Caki2 (cell line): Measurements from ENCODE around the gene SDK1. TPM values are rescaled to one million over a fixed set of nuclear protein-coding genes. Genes with fewer than 3 reads are reported as not detected.
"Not testable (repeated sequence)": the region's sequence is repeated elsewhere in the genome, so short reads cannot be mapped to it uniquely, and the experiment has no call there.

Source experiments
- DNase-seq: peaks from one replicate; pipeline ENCODE4 v3.0.0-alpha.2; 2015; ENCODE audit warnings: low read depth
- in situ Hi-C: cut with HindIII; loops from 2 replicates; pipeline ENCODE4 v1.10.0; 2016; ENCODE audit warnings: low sequenced_read_pairs, low pct_unique_long_range_greater_than_20kb, mixed read lengths
- total RNA-seq: library from RNA; depleted of rRNA; stranded (reverse); fragments of >200 nt; shearing (Covaris generic); gene quantifications from 2 replicates; pipeline ENCODE4 v1.2.3, GENCODE V29; 2014; ENCODE audit warnings: low replicate concordance

Gene SDK1
- total RNA-seq, 1 experiment from 2014 or later: 9.1 TPM

GRCh38 chr7:4233621-4234497, 932.8 kb downstream of the SDK1 start:
- in situ Hi-C loops: no loop called here

GRCh38 chr7:4234498-4234855, 933.4 kb downstream of the SDK1 start:
- in situ Hi-C loops: no loop called here
- DNase-seq: no peak

More at GRCh38 chr7:4233621-4234497, 932.8 kb downstream of the SDK1 start:
- DNase-seq: no peak

DNA sequence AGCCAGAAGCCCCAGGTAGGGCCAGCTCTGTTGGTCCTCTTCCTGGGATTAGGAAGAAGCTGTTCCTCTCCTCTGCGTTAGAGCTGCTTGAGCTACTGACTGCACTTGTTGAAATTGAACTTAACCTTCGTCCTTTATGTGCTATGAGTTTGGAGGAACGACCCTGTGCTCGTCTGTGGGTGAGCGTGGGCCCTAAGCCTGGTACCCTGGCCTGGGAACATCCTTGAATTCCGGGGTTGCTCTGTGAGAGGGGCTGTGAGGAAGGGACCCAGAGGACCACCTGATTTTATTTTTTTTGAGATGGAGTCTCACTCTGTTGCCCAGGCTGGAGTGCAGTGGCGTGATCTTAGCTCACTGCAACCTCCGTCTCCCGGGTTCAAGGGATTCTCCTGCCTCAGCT, 933.8 kb downstream of the SDK1 start:
- in situ Hi-C loops: no loop called here
- no peak for DNase-seq

GRCh38 chr7:4235596-4235995, 934.5 kb downstream of the SDK1 start:
- DNase-seq: peak; percentile 24
- in situ Hi-C loops: no loop called here

DNA sequence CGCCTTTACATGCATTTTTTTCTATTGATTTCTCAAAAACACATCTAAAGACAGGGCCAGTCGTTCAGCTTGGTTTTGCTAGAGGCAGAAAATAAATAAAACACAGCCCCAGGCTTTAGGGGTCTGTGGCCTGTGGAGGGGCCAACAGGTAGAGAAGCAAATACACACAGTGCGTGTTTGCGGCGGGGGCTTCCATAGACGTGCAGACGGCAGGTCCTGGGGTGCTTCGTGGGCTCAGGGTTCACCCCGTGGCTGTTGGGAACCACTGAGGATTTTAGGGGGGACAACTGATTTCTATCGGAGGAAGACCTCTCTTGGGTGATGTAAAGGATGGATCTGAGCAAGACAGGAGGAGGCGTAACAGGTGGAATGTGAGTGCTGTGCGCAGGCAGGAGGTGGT, 935.3 kb downstream of the SDK1 start:
- DNase-seq: no peak
- in situ Hi-C loops: no loop called here

GRCh38 chr7:4236873-4237272, 935.8 kb downstream of the SDK1 start:
- in situ Hi-C loops, DNase-seq: not testable (repeated sequence)

- in situ Hi-C loops: no loop called here
- DNase-seq: no peak
Observed at GRCh38 chr7:4237296-4238235, 936.5 kb downstream of the SDK1 start.

DNA sequence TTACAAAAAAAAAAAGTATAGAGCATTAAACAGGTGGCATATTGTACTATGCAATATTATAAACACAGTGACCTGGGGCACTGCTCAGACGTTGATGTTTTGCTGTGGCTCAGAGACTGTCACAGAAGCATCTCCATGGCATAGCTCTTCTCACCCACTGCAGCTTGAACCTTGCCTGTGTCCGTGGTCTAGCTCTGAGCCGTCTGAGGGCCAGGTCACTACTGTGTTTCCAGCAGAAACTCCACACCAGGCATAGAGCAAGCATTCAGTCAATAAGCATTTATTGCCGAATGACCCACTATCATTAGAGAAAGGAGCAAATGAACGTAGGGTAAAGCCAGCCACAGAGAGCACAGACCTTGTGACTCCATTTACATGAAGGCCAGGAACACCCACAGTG, 937.8 kb downstream of the SDK1 start:
- in situ Hi-C loops: no loop called here
- DNase-seq: no peak

DNA sequence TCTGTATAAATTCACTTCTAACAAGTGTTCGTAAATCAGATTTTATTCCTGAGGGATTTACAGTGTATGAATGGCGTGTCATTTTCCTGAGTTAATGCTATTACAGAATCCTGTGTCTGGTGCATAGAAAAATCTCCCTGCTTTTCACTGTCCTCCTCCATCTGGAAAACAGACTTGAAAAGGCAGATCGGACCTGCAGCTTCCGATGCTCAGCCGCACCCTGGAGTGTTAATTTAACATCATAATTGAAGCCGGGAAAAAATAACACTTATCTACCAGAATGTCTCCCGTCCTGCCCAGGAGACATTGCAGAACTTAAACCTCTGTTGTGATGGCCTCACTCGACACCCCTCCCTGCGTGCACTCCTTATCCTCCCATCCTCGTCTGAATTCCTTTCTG, 939.0 kb downstream of the SDK1 start:
- in situ Hi-C loops: no loop called here
- DNase-seq: no peak

DNA sequence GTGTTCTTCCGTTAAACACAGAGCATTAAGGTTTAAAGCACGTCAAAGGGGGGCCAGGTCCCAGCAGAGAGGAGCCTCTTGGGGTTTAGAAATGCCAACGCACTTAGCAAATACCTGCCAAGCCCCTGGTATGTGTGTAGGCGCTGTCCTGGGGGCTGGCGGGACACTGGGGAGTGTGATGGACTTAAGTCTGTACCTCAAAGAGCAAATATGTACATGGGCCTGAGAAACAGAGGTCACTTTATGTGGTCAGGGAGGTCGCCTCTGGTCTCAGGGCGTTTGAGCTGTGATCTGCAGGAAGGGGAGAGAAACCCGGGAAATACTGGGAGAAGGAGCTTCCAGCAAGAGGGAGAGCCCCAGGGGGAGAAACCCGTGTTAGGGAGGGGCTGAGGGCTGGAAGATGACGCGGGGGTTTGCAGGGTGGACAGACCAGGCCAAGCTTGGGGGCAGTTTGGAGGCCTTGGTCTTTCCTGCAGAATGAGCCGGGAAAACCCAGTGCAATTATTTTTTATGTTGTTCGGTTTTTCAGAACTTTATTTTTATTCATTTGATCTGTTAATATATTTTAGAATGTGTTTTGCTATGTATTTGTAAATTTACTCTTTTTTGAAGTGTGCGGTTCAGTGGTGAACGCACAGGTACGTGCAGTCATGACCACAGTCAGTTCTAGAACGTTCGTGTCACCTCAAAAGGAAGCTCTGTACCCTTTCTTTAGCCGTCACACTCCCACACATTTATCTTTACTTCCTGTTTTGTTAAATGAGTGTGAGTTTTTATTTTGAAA, 939.7 kb downstream of the SDK1 start:
- in situ Hi-C loops: no loop called here

GRCh38 chr7:4241304-4241612, 940.2 kb downstream of the SDK1 start:
- no peak for DNase-seq

More for the DNA sequence above, 939.7 kb downstream of the SDK1 start:
- DNase-seq: no peak

DNA sequence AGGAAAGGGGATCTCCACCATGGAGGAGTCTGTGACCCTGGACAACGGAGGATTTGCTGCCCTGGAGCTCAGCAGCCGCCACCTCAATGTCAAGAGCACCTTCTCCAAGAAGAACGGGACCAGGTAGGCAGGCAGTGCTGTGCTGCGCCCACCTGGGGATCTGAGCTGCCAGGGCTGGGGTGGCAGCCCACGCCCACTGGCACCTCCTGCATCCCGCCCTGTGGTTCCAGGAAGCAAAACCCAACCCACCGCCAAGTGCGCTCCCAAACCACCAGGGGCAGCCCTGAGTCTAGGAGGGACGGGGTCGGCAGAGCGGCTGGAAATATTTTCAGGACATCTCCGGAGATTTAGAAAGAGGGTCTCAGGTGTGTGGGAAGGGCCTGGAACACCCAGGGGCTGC, 940.7 kb downstream of the SDK1 start:
- no peak for DNase-seq
- in situ Hi-C loops: no loop called here

More at GRCh38 chr7:4241304-4241612, 940.2 kb downstream of the SDK1 start:
- in situ Hi-C loops: no loop called here

DNA sequence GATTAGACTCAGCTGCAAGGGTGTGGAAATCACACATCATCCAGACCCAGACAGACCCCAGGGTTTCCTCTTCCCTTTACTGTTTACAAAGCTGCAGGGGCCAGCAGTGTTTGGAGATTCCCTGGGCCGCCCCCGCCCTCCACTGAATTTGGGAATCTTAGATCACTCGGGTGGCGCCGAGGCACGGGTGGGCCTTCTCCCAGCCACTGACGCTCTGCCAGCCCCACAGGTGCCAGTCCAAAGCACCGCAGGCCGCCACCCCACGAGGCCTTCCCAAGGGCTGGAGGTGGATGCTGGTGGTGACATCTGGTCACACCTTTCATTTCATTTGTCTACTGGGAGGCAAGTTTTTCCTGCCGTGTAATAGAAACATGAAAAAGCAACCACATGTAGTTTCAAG, 941.7 kb downstream of the SDK1 start:
- in situ Hi-C loops: no loop called here
- DNase-seq: no peak

DNA sequence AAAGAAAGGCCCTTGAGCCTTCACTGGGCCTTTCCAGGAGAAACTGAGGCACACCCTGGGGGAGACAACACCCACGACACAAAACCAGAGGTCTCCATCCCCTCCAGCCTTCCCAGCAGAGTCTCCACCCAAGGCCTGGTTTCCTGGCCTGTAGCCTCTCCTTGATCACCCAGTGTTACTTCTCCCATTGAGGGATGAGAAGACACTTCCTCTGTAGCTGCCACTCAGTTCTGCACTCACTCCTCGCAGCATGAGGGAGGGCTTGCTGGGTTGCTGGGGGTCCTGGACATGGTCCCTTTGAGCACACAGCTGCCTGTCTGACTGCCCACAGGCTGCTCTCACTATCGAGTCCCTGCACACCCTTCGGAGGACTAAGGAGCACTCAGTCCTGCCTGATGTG, 943.0 kb downstream of the SDK1 start:
- in situ Hi-C loops: no loop called here

DNA sequence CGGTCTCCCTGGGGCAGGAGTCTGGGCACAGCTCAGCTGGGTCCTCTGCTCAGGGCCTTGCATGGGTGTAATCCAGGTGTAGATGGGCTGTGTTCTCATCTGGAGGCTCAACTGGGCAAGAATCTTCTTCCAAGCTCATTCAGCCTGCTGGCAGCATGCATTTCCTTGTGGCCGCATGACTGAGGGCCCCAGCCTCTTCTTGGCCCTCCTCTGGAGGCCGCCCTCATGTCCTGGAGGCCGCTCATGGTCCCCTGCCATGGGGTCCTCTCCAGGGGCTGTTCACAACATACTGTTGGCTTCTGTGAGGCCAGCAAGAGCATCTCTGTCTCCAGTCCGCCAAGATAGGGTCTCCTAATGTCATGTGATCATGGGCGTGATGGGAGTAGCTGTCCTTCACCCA, 943.6 kb downstream of the SDK1 start:
- no peak for DNase-seq
- in situ Hi-C loops: no loop called here

More for the DNA sequence above, 943.0 kb downstream of the SDK1 start:
- DNase-seq: no peak

GRCh38 chr7:4245135-4245865, 944.2 kb downstream of the SDK1 start:
- DNase-seq: no peak
- in situ Hi-C loops: no loop called here

DNA sequence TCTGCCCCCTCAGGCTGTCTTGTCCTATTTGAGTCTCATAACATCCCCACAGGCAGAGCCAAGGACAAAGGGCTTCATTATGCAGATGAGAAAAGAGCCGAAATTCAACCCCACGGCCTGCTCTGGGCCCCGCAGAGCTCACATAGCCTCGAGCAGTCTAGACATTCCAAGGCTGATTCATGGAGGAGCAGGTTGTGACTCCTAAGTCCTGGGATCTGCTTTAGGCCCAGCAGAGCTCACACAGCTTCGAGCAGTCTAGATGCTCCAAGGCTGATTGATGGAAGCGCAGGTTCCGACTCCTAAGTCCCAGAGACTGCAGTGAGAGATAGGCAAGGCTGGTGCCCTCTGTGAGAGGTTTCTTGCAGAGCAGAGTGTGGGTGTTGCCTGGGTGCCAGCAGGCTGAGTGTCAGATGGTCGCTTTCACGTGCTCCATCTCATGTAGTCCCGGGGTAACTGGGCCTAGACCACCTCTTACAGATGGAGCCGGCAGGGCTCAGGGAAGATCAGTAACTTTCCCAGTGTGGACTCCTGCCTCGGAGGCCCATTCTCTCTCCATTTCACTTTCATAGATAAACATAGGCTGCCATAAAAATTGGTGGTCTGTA, 944.9 kb downstream of the SDK1 start:
- in situ Hi-C loops: no loop called here
- no peak for DNase-seq

- in situ Hi-C loops: no loop called here
- no peak for DNase-seq
Observed at GRCh38 chr7:4246536-4246935, 945.5 kb downstream of the SDK1 start.
